HepG2 (cell line): ENCODE measurements around the gene SLC17A8. TPM values are rescaled to one million over a fixed set of nuclear protein-coding genes. Genes with fewer than 3 reads are reported as not detected.
A peak's percentile ranks its signal among the peaks of the same experiment; 100 is the strongest.

ENCODE experiments used
- BCL6 ChIP-seq: IDR thresholded peaks from 2 replicates; pipeline ENCODE4 v1.6.1; 2016; ENCODE audit warnings: missing genetic modification reagents, missing compliant biosample characterization
- FOSL2 ChIP-seq: sonication (generic); formaldehyde crosslinking; IDR thresholded peaks from 2 replicates; pipeline ENCODE4 v1.4.0; 2020; ENCODE audit warnings: missing genetic modification reagents
- FOXK1 ChIP-seq: sonication (generic); formaldehyde crosslinking; IDR thresholded peaks from 2 replicates; pipeline ENCODE4 v1.4.0; 2020; ENCODE audit warnings: low read depth, missing genetic modification reagents, borderline replicate concordance
- HNF4A ChIP-seq: sonication (generic); formaldehyde crosslinking; IDR thresholded peaks from 2 replicates; pipeline ENCODE4 v1.4.0; 2020; ENCODE audit warnings: missing genetic modification reagents
- ISL2 ChIP-seq: sonication (generic); formaldehyde crosslinking; IDR thresholded peaks from 2 replicates; pipeline ENCODE4 v1.5.0; 2020; ENCODE audit warnings: missing genetic modification reagents
- KLF6 ChIP-seq: IDR thresholded peaks from 2 replicates; pipeline ENCODE4 v1.8.0; 2016; ENCODE audit warnings: missing biosample characterization, missing genetic modification reagents
- KMT2B ChIP-seq: IDR thresholded peaks from 2 replicates; pipeline ENCODE4 v1.6.1; 2016; ENCODE audit warnings: missing genetic modification reagents, missing compliant biosample characterization
- MED13 ChIP-seq: sonication (generic); formaldehyde crosslinking; IDR thresholded peaks from 2 replicates; pipeline ENCODE4 v1.5.0; 2020; ENCODE audit warnings: missing genetic modification reagents
- NFE2L1 ChIP-seq: sonication (generic); formaldehyde crosslinking; IDR thresholded peaks from 2 replicates; pipeline ENCODE4 v1.4.0; 2020; ENCODE audit warnings: missing genetic modification reagents, mild to moderate bottlenecking, borderline replicate concordance
- NFKBIZ ChIP-seq: IDR thresholded peaks from 2 replicates; pipeline ENCODE4 v1.6.1; 2018; ENCODE audit warnings: missing genetic modification reagents, missing compliant biosample characterization
- TBL1XR1 ChIP-seq: fragments of 150-350 bp; IDR thresholded peaks from 2 replicates; pipeline ENCODE4 v1.6.1; 2014; ENCODE audit warnings: borderline replicate concordance, low read length; ENCODE audit not compliant: partially characterized antibody
- YEATS2 ChIP-seq: sonication (generic); formaldehyde crosslinking; IDR thresholded peaks from 2 replicates; pipeline ENCODE4 v1.4.0; 2020; ENCODE audit warnings: missing genetic modification reagents, borderline replicate concordance
- ZKSCAN8 ChIP-seq: IDR thresholded peaks from 2 replicates; pipeline ENCODE4 v1.6.1; 2016; ENCODE audit warnings: borderline replicate concordance, missing genetic modification reagents, missing compliant biosample characterization
- polyA plus RNA-seq, 8 experiments: library from polyadenylated mRNA; depleted of rRNA in 3 of 8; stranded (reverse) in 7 of 8; unstranded in 1 of 8; fragments of >200 nt; fragmentation: Illumina TruSeq in 4 of 8; extraction: Trizol in 4 of 8; gene quantifications; 2 replicates each; pipeline versions ENCODE4 v1.2.1 to v1.2.3, GENCODE V29; 2011 to 2016; ENCODE audit warnings: low read depth in 4 of 8, missing spikeins in 1 of 8, mixed read lengths in 1 of 8; ENCODE audit not compliant: insufficient read depth in 1 of 8
- total RNA-seq, 5 experiments: library from RNA; depleted of rRNA; stranded (reverse); fragments of >200 nt; fragmentation: Illumina TruSeq; extraction: Trizol; gene quantifications; 2 replicates each; pipeline ENCODE4 v1.2.3, GENCODE V29; 2016; ENCODE audit warnings: low read depth in 1 of 5
- TF ChIP-seq, protein P1 (sequence below): sonication (generic); formaldehyde crosslinking; IDR thresholded peaks from 2 replicates; pipeline ENCODE4 v1.9.0; 2021; ENCODE audit warnings: missing genetic modification reagents, borderline replicate concordance
- TF ChIP-seq, protein P2 (sequence below): IDR thresholded peaks from 2 replicates; pipeline ENCODE4 v1.6.1; 2018; ENCODE audit warnings: missing genetic modification reagents, mild to moderate bottlenecking, missing compliant biosample characterization
- TF ChIP-seq, protein P3 (sequence below): sonication (generic); formaldehyde crosslinking; IDR thresholded peaks from 2 replicates; pipeline ENCODE4 v1.5.1; 2020; ENCODE audit warnings: mild to moderate bottlenecking, missing genetic modification reagents, borderline replicate concordance
- TF ChIP-seq, protein P4 (sequence below): sonication (generic); formaldehyde crosslinking; IDR thresholded peaks from 2 replicates; pipeline ENCODE4 v1.8.0; 2022; ENCODE audit warnings: missing genetic modification reagents, mild to moderate bottlenecking, inconsistent platforms, borderline replicate concordance
- TF ChIP-seq, protein P5 (sequence below): sonication (generic); formaldehyde crosslinking; IDR thresholded peaks from 2 replicates; pipeline ENCODE4 v1.4.0; 2020; ENCODE audit warnings: missing genetic modification reagents
- TF ChIP-seq, protein P6 (sequence below): sonication (generic); formaldehyde crosslinking; IDR thresholded peaks from 2 replicates; pipeline ENCODE4 v1.5.0; 2020; ENCODE audit warnings: missing genetic modification reagents

The SLC17A8 gene
- total and polyA plus RNA-seq, 2 of the 13 experiments (the other 11 are each of a cell fraction or from before 2014, with no cell fraction given), result 0.07 to 0.15 TPM

DNA sequence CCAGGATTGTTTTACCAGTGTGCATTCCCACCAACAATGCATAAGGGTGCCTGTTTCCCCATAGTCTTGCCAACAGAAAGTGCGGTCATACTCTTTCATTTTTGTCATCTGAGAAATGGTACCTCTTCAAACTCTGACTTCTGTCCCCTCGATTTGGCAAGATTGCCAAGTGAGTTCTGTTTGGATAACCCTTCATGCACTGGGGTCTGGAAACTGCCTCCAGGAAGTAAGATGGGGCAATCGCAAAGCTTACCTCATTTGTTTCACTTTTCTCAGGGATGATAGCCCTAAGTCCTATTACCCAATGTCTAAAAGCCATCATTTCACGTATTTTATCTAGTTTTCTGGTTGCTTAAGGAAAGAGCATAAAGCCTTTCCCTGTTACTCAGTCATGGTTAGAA is 88.2 kb downstream of the SLC17A8 start (continued):
- TF ChIP-seq, protein P1, sequence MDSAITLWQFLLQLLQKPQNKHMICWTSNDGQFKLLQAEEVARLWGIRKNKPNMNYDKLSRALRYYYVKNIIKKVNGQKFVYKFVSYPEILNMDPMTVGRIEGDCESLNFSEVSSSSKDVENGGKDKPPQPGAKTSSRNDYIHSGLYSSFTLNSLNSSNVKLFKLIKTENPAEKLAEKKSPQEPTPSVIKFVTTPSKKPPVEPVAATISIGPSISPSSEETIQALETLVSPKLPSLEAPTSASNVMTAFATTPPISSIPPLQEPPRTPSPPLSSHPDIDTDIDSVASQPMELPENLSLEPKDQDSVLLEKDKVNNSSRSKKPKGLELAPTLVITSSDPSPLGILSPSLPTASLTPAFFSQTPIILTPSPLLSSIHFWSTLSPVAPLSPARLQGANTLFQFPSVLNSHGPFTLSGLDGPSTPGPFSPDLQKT (CRISPR knock-in tag), result no peak
- TF ChIP-seq, protein P2, sequence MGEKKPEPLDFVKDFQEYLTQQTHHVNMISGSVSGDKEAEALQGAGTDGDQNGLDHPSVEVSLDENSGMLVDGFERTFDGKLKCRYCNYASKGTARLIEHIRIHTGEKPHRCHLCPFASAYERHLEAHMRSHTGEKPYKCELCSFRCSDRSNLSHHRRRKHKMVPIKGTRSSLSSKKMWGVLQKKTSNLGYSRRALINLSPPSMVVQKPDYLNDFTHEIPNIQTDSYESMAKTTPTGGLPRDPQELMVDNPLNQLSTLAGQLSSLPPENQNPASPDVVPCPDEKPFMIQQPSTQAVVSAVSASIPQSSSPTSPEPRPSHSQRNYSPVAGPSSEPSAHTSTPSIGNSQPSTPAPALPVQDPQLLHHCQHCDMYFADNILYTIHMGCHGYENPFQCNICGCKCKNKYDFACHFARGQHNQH (CRISPR knock-in tag), result 0 out of 2 replicates have a peak, but pooled peaks have one; percentile 39
- TF ChIP-seq ISL2 (CRISPR knock-in tag) (peak; percentile 89), YEATS2 (peak; percentile 40; the same call in 1 of the 2 replicates), MED13 (CRISPR knock-in tag) (peak; percentile 61; the same call in 1 of the 2 replicates), BCL6 (CRISPR knock-in tag) (peak; percentile 61), FOSL2 (CRISPR knock-in tag) (peak; percentile 71), KLF6 (CRISPR knock-in tag) (peak; percentile 19; the same call in 1 of the 2 replicates), NFKBIZ (peak; percentile 40; the same call in 1 of the 2 replicates), KMT2B (peak; percentile 29; the same call in 1 of the 2 replicates), NFE2L1 (CRISPR knock-in tag) (no peak), FOXK1 (peak; percentile 39; the same call in 1 of the 2 replicates), HNF4A (CRISPR knock-in tag) (peak; percentile 70), ZKSCAN8 (CRISPR knock-in tag) (0 out of 2 replicates have a peak, but pooled peaks have one; percentile 37), TBL1XR1 (no peak)
- TF ChIP-seq, protein P3, sequence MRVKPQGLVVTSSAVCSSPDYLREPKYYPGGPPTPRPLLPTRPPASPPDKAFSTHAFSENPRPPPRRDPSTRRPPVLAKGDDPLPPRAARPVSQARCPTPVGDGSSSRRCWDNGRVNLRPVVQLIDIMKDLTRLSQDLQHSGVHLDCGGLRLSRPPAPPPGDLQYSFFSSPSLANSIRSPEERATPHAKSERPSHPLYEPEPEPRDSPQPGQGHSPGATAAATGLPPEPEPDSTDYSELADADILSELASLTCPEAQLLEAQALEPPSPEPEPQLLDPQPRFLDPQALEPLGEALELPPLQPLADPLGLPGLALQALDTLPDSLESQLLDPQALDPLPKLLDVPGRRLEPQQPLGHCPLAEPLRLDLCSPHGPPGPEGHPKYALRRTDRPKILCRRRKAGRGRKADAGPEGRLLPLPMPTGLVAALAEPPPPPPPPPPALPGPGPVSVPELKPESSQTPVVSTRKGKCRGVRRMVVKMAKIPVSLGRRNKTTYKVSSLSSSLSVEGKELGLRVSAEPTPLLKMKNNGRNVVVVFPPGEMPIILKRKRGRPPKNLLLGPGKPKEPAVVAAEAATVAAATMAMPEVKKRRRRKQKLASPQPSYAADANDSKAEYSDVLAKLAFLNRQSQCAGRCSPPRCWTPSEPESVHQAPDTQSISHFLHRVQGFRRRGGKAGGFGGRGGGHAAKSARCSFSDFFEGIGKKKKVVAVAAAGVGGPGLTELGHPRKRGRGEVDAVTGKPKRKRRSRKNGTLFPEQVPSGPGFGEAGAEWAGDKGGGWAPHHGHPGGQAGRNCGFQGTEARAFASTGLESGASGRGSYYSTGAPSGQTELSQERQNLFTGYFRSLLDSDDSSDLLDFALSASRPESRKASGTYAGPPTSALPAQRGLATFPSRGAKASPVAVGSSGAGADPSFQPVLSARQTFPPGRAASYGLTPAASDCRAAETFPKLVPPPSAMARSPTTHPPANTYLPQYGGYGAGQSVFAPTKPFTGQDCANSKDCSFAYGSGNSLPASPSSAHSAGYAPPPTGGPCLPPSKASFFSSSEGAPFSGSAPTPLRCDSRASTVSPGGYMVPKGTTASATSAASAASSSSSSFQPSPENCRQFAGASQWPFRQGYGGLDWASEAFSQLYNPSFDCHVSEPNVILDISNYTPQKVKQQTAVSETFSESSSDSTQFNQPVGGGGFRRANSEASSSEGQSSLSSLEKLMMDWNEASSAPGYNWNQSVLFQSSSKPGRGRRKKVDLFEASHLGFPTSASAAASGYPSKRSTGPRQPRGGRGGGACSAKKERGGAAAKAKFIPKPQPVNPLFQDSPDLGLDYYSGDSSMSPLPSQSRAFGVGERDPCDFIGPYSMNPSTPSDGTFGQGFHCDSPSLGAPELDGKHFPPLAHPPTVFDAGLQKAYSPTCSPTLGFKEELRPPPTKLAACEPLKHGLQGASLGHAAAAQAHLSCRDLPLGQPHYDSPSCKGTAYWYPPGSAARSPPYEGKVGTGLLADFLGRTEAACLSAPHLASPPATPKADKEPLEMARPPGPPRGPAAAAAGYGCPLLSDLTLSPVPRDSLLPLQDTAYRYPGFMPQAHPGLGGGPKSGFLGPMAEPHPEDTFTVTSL (CRISPR knock-in tag), result 0 out of 2 replicates have a peak, but pooled peaks have one; percentile 28
- TF ChIP-seq, protein P4, sequence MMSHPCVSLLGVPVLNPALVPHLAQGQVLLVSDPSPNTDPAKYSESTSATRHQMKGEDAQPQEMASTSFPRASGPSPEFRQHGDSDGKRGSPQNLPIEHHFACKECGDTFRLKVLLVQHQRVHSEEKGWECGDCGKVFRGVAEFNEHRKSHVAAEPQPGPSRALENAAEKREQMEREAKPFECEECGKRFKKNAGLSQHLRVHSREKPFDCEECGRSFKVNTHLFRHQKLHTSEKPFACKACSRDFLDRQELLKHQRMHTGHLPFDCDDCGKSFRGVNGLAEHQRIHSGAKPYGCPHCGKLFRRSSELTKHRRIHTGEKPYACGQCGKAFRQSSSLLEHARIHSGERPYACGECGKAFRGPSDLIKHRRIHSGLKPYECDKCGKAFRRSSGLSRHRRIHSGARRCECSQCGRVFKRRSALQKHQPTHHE, result no peak
- TF ChIP-seq, protein P5, sequence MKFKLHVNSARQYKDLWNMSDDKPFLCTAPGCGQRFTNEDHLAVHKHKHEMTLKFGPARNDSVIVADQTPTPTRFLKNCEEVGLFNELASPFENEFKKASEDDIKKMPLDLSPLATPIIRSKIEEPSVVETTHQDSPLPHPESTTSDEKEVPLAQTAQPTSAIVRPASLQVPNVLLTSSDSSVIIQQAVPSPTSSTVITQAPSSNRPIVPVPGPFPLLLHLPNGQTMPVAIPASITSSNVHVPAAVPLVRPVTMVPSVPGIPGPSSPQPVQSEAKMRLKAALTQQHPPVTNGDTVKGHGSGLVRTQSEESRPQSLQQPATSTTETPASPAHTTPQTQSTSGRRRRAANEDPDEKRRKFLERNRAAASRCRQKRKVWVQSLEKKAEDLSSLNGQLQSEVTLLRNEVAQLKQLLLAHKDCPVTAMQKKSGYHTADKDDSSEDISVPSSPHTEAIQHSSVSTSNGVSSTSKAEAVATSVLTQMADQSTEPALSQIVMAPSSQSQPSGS (CRISPR knock-in tag), result peak; percentile 83; the same call in 1 of the 2 replicates
- TF ChIP-seq, protein P6, sequence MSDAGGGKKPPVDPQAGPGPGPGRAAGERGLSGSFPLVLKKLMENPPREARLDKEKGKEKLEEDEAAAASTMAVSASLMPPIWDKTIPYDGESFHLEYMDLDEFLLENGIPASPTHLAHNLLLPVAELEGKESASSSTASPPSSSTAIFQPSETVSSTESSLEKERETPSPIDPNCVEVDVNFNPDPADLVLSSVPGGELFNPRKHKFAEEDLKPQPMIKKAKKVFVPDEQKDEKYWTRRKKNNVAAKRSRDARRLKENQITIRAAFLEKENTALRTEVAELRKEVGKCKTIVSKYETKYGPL (CRISPR knock-in tag), result 0 out of 2 replicates have a peak, but pooled peaks have one; percentile 39
